GM23338 (cell line): ENCODE measurements around the gene TTC28. TPM values are rescaled to one million over a fixed set of nuclear protein-coding genes. Genes with fewer than 3 reads are reported as not detected.

Source experiments
- ATAC-seq: fragments of 200-7000 bp; cut with Tn5 transposase; 3 replicates; pipeline ENCODE4 v1.9.1; 2020
- DNase-seq: peaks from one replicate; pipeline ENCODE4 v3.0.0-alpha.2; 2015; ENCODE audit warnings: low spot score
- H2AFZ ChIP-seq: fragments of 200-600 bp; sonication (generic); 2 replicates; pipeline ENCODE4 v1.8.0; 2016; ENCODE audit warnings: antibody characterized with exemption, mild to moderate bottlenecking, moderate library complexity
- H3F3A ChIP-seq: fragments of 200-600 bp; sonication (generic); replicated peaks from 2 replicates; pipeline ENCODE4 v1.8.0; 2017; ENCODE audit warnings: antibody characterized with exemption, mixed run types, low read depth
- H3K27ac ChIP-seq: fragments of 200-600 bp; sonication (generic); 2 replicates; pipeline ENCODE4 v1.6.1; 2016; ENCODE audit warnings: low read depth
- H3K27me3 ChIP-seq: fragments of 200-600 bp; sonication (generic); 2 replicates; pipeline ENCODE4 v1.8.0; 2016; ENCODE audit warnings: mild to moderate bottlenecking, mixed run types, moderate library complexity; ENCODE audit not compliant: insufficient read depth
- H3K36me3 ChIP-seq: fragments of 200-600 bp; sonication (generic); 2 replicates; pipeline ENCODE4 v1.8.0; 2016; ENCODE audit warnings: mild to moderate bottlenecking; ENCODE audit not compliant: insufficient read depth
- H3K4me1 ChIP-seq: fragments of 200-600 bp; sonication (generic); 2 replicates; pipeline ENCODE4 v1.8.0; 2016; ENCODE audit warnings: mild to moderate bottlenecking, moderate library complexity; ENCODE audit not compliant: insufficient read depth
- H3K4me2 ChIP-seq: fragments of 200-600 bp; sonication (generic); 2 replicates; pipeline ENCODE4 v1.7.1; 2017; ENCODE audit warnings: mixed run types
- H3K4me3 ChIP-seq: fragments of 200-600 bp; sonication (generic); 2 replicates; pipeline ENCODE4 v1.6.1; 2016; ENCODE audit warnings: mixed run types
- H3K79me2 ChIP-seq: fragments of 200-600 bp; sonication (generic); replicated peaks from 2 replicates; pipeline ENCODE4 v1.8.0; 2017; ENCODE audit warnings: mild to moderate bottlenecking; ENCODE audit not compliant: insufficient read depth
- H3K9me2 ChIP-seq: fragments of 200-600 bp; sonication (generic); 2 replicates; pipeline ENCODE4 v1.8.0; 2017; ENCODE audit not compliant: insufficient read depth
- H4K20me1 ChIP-seq: fragments of 200-600 bp; sonication (generic); replicated peaks from 2 replicates; pipeline ENCODE4 v1.8.0; 2017; ENCODE audit warnings: mild to moderate bottlenecking; ENCODE audit not compliant: insufficient read depth
- H3K27ac Mint-ChIP-seq: 2 replicates; pipeline ENCODE4 v1.8.0; 2020; ENCODE audit warnings: inconsistent platforms, mild to moderate bottlenecking, moderate library complexity, mixed read lengths
- H3K27me3 Mint-ChIP-seq: 3 replicates; pipeline ENCODE4 v1.8.0; 2022; ENCODE audit warnings: low read depth, mild to moderate bottlenecking, moderate library complexity, mixed read lengths, inconsistent platforms; ENCODE audit not compliant: insufficient read depth, poor library complexity
- H3K36me3 Mint-ChIP-seq: 3 replicates; pipeline ENCODE4 v1.8.0; 2021; ENCODE audit warnings: low read depth, mild to moderate bottlenecking, inconsistent platforms, moderate library complexity, mixed read lengths
- H3K4me1 Mint-ChIP-seq: 3 replicates; pipeline ENCODE4 v1.8.0; 2020; ENCODE audit warnings: mild to moderate bottlenecking, inconsistent platforms, mixed read lengths
- H3K4me3 Mint-ChIP-seq: 3 replicates; pipeline ENCODE4 v1.8.0; 2021; ENCODE audit warnings: moderate library complexity, mild to moderate bottlenecking, inconsistent platforms, mixed read lengths
- H3K9me3 Mint-ChIP-seq: 3 replicates; pipeline ENCODE4 v1.8.0; 2020; ENCODE audit warnings: moderate library complexity, mild to moderate bottlenecking, inconsistent platforms, mixed read lengths
- CREB1 ChIP-seq: fragments of 250-450 bp; sonication (Bioruptor Pico); IDR thresholded peaks from 2 replicates; pipeline ENCODE4 v1.5.0; 2020; ENCODE audit warnings: low read depth, mild to moderate bottlenecking, moderate library complexity
- CTCF ChIP-seq, 2 experiments: fragments of 200-600 bp in 1 of 2; sonication (generic) in 1 of 2; conservative IDR thresholded peaks; 2 replicates each; pipeline versions ENCODE4 v1.5.1 to v1.6.1; 2016 to 2017; ENCODE audit warnings: antibody characterized with exemption in 2 of 2, low read depth in 2 of 2, mild to moderate bottlenecking in 2 of 2, moderate library complexity in 1 of 2
- ETS1 ChIP-seq: IDR thresholded peaks from 2 replicates; pipeline ENCODE4 v1.6.1; 2016; ENCODE audit warnings: antibody characterized with exemption
- EZH2 ChIP-seq: fragments of 200-600 bp; sonication (generic); IDR thresholded peaks from one replicate; pipeline ENCODE4 v1.8.0; 2017; ENCODE audit warnings: antibody characterized with exemption, mild to moderate bottlenecking, low read depth; ENCODE audit not compliant: unreplicated experiment
- NANOG ChIP-seq: IDR thresholded peaks from 2 replicates; pipeline ENCODE4 v1.6.1; 2016; ENCODE audit warnings: antibody characterized with exemption, borderline replicate concordance
- REST ChIP-seq: IDR thresholded peaks from one replicate; pipeline ENCODE4 v1.6.1; 2018; ENCODE audit warnings: antibody characterized with exemption; ENCODE audit not compliant: unreplicated experiment
- ZNF114 ChIP-seq: fragments of 250-450 bp; sonication (Bioruptor Pico); IDR thresholded peaks from 2 replicates; pipeline ENCODE4 v1.5.0; 2020; ENCODE audit warnings: mild to moderate bottlenecking, moderate library complexity
- ZNF331 ChIP-seq: fragments of 250-450 bp; sonication (Bioruptor Pico); IDR thresholded peaks from 2 replicates; pipeline ENCODE4 v1.5.0; 2020; ENCODE audit warnings: low read depth, mild to moderate bottlenecking, moderate library complexity
- ZNF462 ChIP-seq: fragments of 250-450 bp; sonication (Bioruptor Pico); IDR thresholded peaks from 2 replicates; pipeline ENCODE4 v1.5.0; 2020; ENCODE audit warnings: mild to moderate bottlenecking, moderate library complexity
- polyA plus RNA-seq: library from polyadenylated mRNA; unstranded; fragments of >200 nt; fragmentation: Nextera tagmentation; extraction: Ambion mirVana; gene quantifications from 2 replicates; pipeline ENCODE4 v1.2.1, GENCODE V29; 2016
- total RNA-seq: library from RNA; depleted of rRNA; stranded (reverse); fragments of >200 nt; shearing (Covaris generic); gene quantifications from 2 replicates; pipeline ENCODE4 v1.2.3, GENCODE V29; 2014

Gene TTC28
- total and polyA plus RNA-seq, 2 experiments from 2014 or later: 4.5 to 16.1 TPM

GRCh38 chr22:28186641-28187040, 493.0 kb downstream of the TTC28 start:
- TF ChIP-seq ZNF462 (CRISPR knock-in tag) (no peak), EZH2 (no peak), ZNF331 (CRISPR knock-in tag) (no peak), NANOG (no peak), ZNF114 (CRISPR knock-in tag) (no peak), CREB1 (no peak), REST (no peak), ETS1 (no peak), CTCF (conservative IDR thresholded peaks at IDR 0.05; ENCODE audit: low read depth in 2 of 2) (no peak)
- H3K27ac ChIP-seq: no peak overlapping the region
- H3K4me2 ChIP-seq: no peak overlapping the region
- no peaks in the 10 kb centered on the region for H4K20me1 ChIP-seq
- H3K9me3 Mint-ChIP-seq: peaks cover 14% of the 10 kb centered on the region
- H2AFZ ChIP-seq: no peak overlapping the region
- peaks cover 20% of the 10 kb centered on the region for H3K4me1 ChIP-seq
- H3K27me3 Mint-ChIP-seq: no peaks in the 10 kb centered on the region
- ATAC-seq: no peak
- no peak for DNase-seq
- H3K36me3 Mint-ChIP-seq: peaks cover 13% of the 10 kb centered on the region
- H3K4me1 Mint-ChIP-seq: peaks cover 25% of the 10 kb centered on the region
- no peak overlapping the region for H3K27ac Mint-ChIP-seq
- no peaks in the 10 kb centered on the region for H3K27me3 ChIP-seq
- H3K4me3 Mint-ChIP-seq: no peak overlapping the region
- no peaks in the 10 kb centered on the region for H3F3A ChIP-seq
- no peaks in the 10 kb centered on the region for H3K9me2 ChIP-seq
- no peak overlapping the region for H3K4me3 ChIP-seq
- H3K36me3 ChIP-seq: no peaks in the 10 kb centered on the region
- H3K79me2 ChIP-seq: no peaks in the 10 kb centered on the region
